K562 (cell line): ENCODE data around the gene CFAP44. TPM values are rescaled to one million over a fixed set of nuclear protein-coding genes. Genes with fewer than 3 reads are reported as not detected.

Experiments used
- ATAC-seq: fragments of 200-7000 bp; cut with Tn5 transposase; 3 replicates; pipeline ENCODE4 v1.9.1; 2020; ENCODE audit warnings: moderate library complexity
- BruUV-seq: library from RNA; stranded (reverse); fragments of 400-500 nt; replicated peaks from 2 replicates; lab custom pipeline; 2021; lab: Mats Ljungman, UMichigan
- CTCF ChIA-PET: fragments of 300-600 bp; formaldehyde crosslinking; extraction: SDS; loops from one replicate; lab custom pipeline; 2021; ENCODE audit warnings: low intra/inter-chr PET ratio; lab: Yijun Ruan, JAX
- POLR2A ChIA-PET: fragments of 300-600, 350-650 bp; sonication (Branson Sonifier 250); formaldehyde crosslinking; extraction: SDS; loops from one replicate; lab custom pipeline; 2021; ENCODE audit warnings: antibody characterized with exemption, inconsistent platforms; lab: Yijun Ruan, JAX
- DNase-seq, 4 experiments: peaks; one replicate each; pipeline versions ENCODE4 v3.0.0 to v3.0.0-alpha.2; 2011 to 2018; ENCODE audit warnings: low spot score in 3 of 4, mixed read lengths in 3 of 4; ENCODE audit errors: extremely low read depth in 1 of 4
- FAIRE-seq: peaks from 2 replicates; lab custom pipeline; 2011; peaks lifted over from hg19 to GRCh38; lab: Jason Lieb, UNC
- H2AFZ ChIP-seq: 2 replicates; pipeline ENCODE4 v1.6.0; 2011; ENCODE audit warnings: low read depth, low read length, control low read depth, inconsistent platforms
- H3K27ac ChIP-seq: fragments of 200-600 bp; 3 replicates; pipeline ENCODE4 v1.8.0; 2011; ENCODE audit warnings: low read depth, mild to moderate bottlenecking, control low read depth, inconsistent platforms, low read length, moderate library complexity, mixed read lengths; ENCODE audit errors: extremely low read depth
- H3K27me3 ChIP-seq, 2 experiments: fragments of 300-600 bp in 1 of 2; 2 replicates in 1 of 2; 3 replicates in 1 of 2; pipeline versions ENCODE4 v1.6.0 to v1.8.0; 2011; ENCODE audit warnings: inconsistent platforms in 2 of 2, low read length in 2 of 2, mild to moderate bottlenecking in 1 of 2, mixed read lengths in 1 of 2, moderate library complexity in 1 of 2; ENCODE audit not compliant: control insufficient read depth in 2 of 2, insufficient read depth in 2 of 2
- H3K36me3 ChIP-seq: fragments of 300-600 bp; 3 replicates; pipeline ENCODE4 v1.8.0; 2011; ENCODE audit warnings: mild to moderate bottlenecking, low read length, inconsistent platforms; ENCODE audit not compliant: control insufficient read depth, insufficient read depth
- H3K4me1 ChIP-seq, 2 experiments: fragments of 200-600 bp in 1 of 2; replicated peaks in 1 of 2; 2 replicates in 1 of 2; 3 replicates in 1 of 2; pipeline versions ENCODE4 v1.5.1 to v1.8.0; 2011; ENCODE audit warnings: inconsistent platforms in 2 of 2, low read length in 2 of 2, mild to moderate bottlenecking in 1 of 2, mixed read lengths in 1 of 2, moderate library complexity in 1 of 2; ENCODE audit not compliant: control insufficient read depth in 2 of 2, insufficient read depth in 2 of 2
- H3K4me2 ChIP-seq: 2 replicates; pipeline ENCODE4 v1.6.1; 2011; ENCODE audit warnings: low read length, control low read depth, inconsistent platforms, mixed read lengths; ENCODE audit not compliant: insufficient read depth
- H3K4me3 ChIP-seq: fragments of 200-600 bp; sonication (generic), shearing (Covaris generic); 2 replicates; pipeline ENCODE4 v1.5.1; 2016; ENCODE audit warnings: control low read depth, inconsistent platforms
- H3K79me2 ChIP-seq: fragments of 200-600 bp; 3 replicates; pipeline ENCODE4 v1.8.0; 2011; ENCODE audit warnings: low read length, inconsistent platforms; ENCODE audit not compliant: control insufficient read depth, insufficient read depth
- H3K9ac ChIP-seq, 2 experiments: 2 replicates each; pipeline versions ENCODE4 v1.6.0 to v1.6.1; 2011; ENCODE audit warnings: low read depth in 2 of 2, low read length in 2 of 2, control low read depth in 1 of 2, inconsistent platforms in 1 of 2, mild to moderate bottlenecking in 1 of 2, mixed read lengths in 1 of 2; ENCODE audit not compliant: insufficient read depth in 1 of 2
- H3K9me1 ChIP-seq: one replicate; pipeline ENCODE4 v1.6.0; 2011; ENCODE audit warnings: inconsistent platforms, mild to moderate bottlenecking, low read length, moderate library complexity; ENCODE audit not compliant: control insufficient read depth, insufficient read depth
- H3K9me3 ChIP-seq: replicated peaks from 2 replicates; pipeline ENCODE4 v1.5.1; 2011; ENCODE audit warnings: low read depth, low read length, inconsistent platforms; ENCODE audit not compliant: control insufficient read depth, insufficient read depth
- H4K20me1 ChIP-seq: replicated peaks from 2 replicates; pipeline ENCODE4 v1.6.1; 2011; ENCODE audit warnings: low read length, inconsistent platforms, mixed read lengths; ENCODE audit not compliant: control insufficient read depth, insufficient read depth
- CAMTA2 ChIP-seq: fragments of 250-450 bp; sonication (Bioruptor Pico); conservative IDR thresholded peaks from 2 replicates; pipeline ENCODE4 v1.5.1; 2022
- HDAC6 ChIP-seq: IDR thresholded peaks from 2 replicates; pipeline ENCODE4 v1.6.1; 2012; ENCODE audit warnings: low read depth, mild to moderate bottlenecking, control low read depth, inconsistent platforms, low read length, moderate library complexity
- HES1 ChIP-seq: fragments of 450-650 bp; IDR thresholded peaks from 2 replicates; pipeline ENCODE4 v1.6.1; 2016; ENCODE audit warnings: low read depth, mild to moderate bottlenecking, moderate library complexity
- HMG20B ChIP-seq: fragments of 250-450 bp; sonication (Bioruptor Pico); IDR thresholded peaks from 2 replicates; pipeline ENCODE4 v1.5.0; 2021; ENCODE audit warnings: mild to moderate bottlenecking
- MEF2D ChIP-seq: conservative IDR thresholded peaks from 2 replicates; pipeline ENCODE4 v1.6.1; 2016; ENCODE audit warnings: low read depth, missing genetic modification characterization, missing compliant biosample characterization
- NFIC ChIP-seq: fragments of 450-650 bp; IDR thresholded peaks from 2 replicates; pipeline ENCODE4 v1.6.1; 2017; ENCODE audit warnings: mild to moderate bottlenecking, inconsistent platforms
- NR4A1 ChIP-seq, 2 experiments: fragments of 250-450 bp in 1 of 2; fragments of 450-650 bp in 1 of 2; sonication (Bioruptor Pico) in 1 of 2; IDR thresholded peaks; 2 replicates each; pipeline versions ENCODE4 v1.4.0 to v1.6.1; 2016 to 2020; ENCODE audit warnings: mild to moderate bottlenecking in 2 of 2, missing compliant biosample characterization in 1 of 2, missing genetic modification characterization in 1 of 2, moderate library complexity in 1 of 2
- POLR3A ChIP-seq: IDR thresholded peaks from 2 replicates; pipeline ENCODE4 v1.6.1; 2011; ENCODE audit warnings: borderline replicate concordance, mild to moderate bottlenecking, moderate library complexity; ENCODE audit not compliant: insufficient read length, insufficient read depth; ENCODE audit errors: extremely low read depth
- SAP30 ChIP-seq: fragments of 200-600 bp; sonication (generic); IDR thresholded peaks from 2 replicates; pipeline ENCODE4 v1.6.1; 2012; ENCODE audit warnings: borderline replicate concordance, low read depth, mild to moderate bottlenecking, moderate library complexity, low read length, control low read depth, inconsistent platforms; ENCODE audit not compliant: insufficient read depth, poor library complexity, severe bottlenecking
- STAG1 ChIP-seq: sonication (generic); formaldehyde crosslinking; IDR thresholded peaks from 2 replicates; pipeline ENCODE4 v1.5.0; 2020; ENCODE audit warnings: missing genetic modification reagents, borderline replicate concordance
- TAF7 ChIP-seq: fragments of 450-650 bp; IDR thresholded peaks from 2 replicates; pipeline ENCODE4 v1.6.1; 2016; ENCODE audit warnings: missing genetic modification characterization, missing compliant biosample characterization
- ZFP30 ChIP-seq: fragments of 250-450 bp; sonication (Bioruptor Pico); IDR thresholded peaks from 2 replicates; pipeline ENCODE4 v1.8.0; 2022; ENCODE audit warnings: moderate library complexity, mild to moderate bottlenecking, inconsistent platforms, borderline replicate concordance
- ZFP36 ChIP-seq: fragments of 150-350 bp; IDR thresholded peaks from 2 replicates; pipeline ENCODE4 v1.6.1; 2018; ENCODE audit warnings: low read length, low read depth; ENCODE audit not compliant: partially characterized antibody
- ZNF217 ChIP-seq: sonication (generic); formaldehyde crosslinking; IDR thresholded peaks from 2 replicates; pipeline ENCODE4 v1.8.0; 2022; ENCODE audit warnings: mild to moderate bottlenecking, missing genetic modification reagents
- ZNF280A ChIP-seq: fragments of 450-650 bp; IDR thresholded peaks from 2 replicates; pipeline ENCODE4 v1.6.1; 2018; ENCODE audit warnings: mild to moderate bottlenecking, low read depth; ENCODE audit not compliant: partially characterized antibody
- ZNF778 ChIP-seq: fragments of 450-650 bp; formaldehyde crosslinking; IDR thresholded peaks from 2 replicates; pipeline ENCODE4 v1.4.0; 2020; ENCODE audit warnings: mild to moderate bottlenecking, moderate library complexity
- WGBS: fragments of 100-300 bp; shearing (Covaris generic); methylation state at CpG from one replicate; pipeline ENCODE4 v1.1.6; 2016; ENCODE audit warnings: low coverage, mixed read lengths; ENCODE audit not compliant: insufficient coverage; ENCODE audit errors: missing lambda C conversion rate; 5-methylcytosine and 5-hydroxymethylcytosine counted together
- in situ Hi-C: fragments of 300-500 bp; cut with MboI; formaldehyde crosslinking; loops from 4 replicates; pipeline ENCODE4 v1.15.0; 2018; ENCODE audit warnings: inconsistent platforms, mixed read lengths
- intact Hi-C: fragments of 100-400 bp; cut with micrococcal nuclease; formaldehyde crosslinking; loops from 2 replicates; pipeline ENCODE4 v1.14.2; 2022
- polyA plus RNA-seq, 8 experiments: library from polyadenylated mRNA; depleted of rRNA in 4 of 8; stranded (reverse) in 5 of 8; unstranded in 3 of 8; fragments of >200 nt; fragmentation: Nextera tagmentation in 2 of 8; fragmentation: Illumina TruSeq in 1 of 8; extraction: Ambion mirVana in 2 of 8; extraction: Trizol in 1 of 8; gene quantifications; 2 replicates each; pipeline versions ENCODE4 v1.2.1 to v1.2.3, GENCODE V29; 2011 to 2014; ENCODE audit warnings: inconsistent platforms in 1 of 8, missing spikeins in 1 of 8
- total RNA-seq, 7 experiments: library from RNA; depleted of rRNA in 6 of 7; stranded (reverse); fragments of >200 nt in 6 of 7; fragmentation: Illumina TruSeq in 2 of 7; extraction: Trizol in 2 of 7; gene quantifications; 2 replicates each; pipeline versions ENCODE4 v1.2.1 to v1.2.3, GENCODE V29; 2011 to 2021; ENCODE audit warnings: low replicate concordance in 1 of 7

The CFAP44 gene
- total and polyA plus RNA-seq, 9 of the 15 experiments (the other 6 are each of a cell fraction or from before 2014, with no cell fraction given) = 0.29 to 2.4 (median 1.1) TPM

- intact Hi-C loops (no loop called here), in situ Hi-C loops (no loop called here)
- WGBS = 67% methylated on average over 3 of the region's 3 CpGs
- Histone ChIP-seq H3K27ac (no peak overlapping the region), H4K20me1 (no peaks in the 10 kb centered on the region), H3K79me2 (no peaks in the 10 kb centered on the region), H3K9me1 (no peaks in the 10 kb centered on the region), H3K27me3 (no peaks in the 10 kb centered on the region), H3K4me1 (no peaks in the 10 kb centered on the region), H3K9ac (no peak overlapping the region), H3K4me2 (no peak overlapping the region), H3K36me3 (no peaks in the 10 kb centered on the region), H3K9me3 (no peaks in the 10 kb centered on the region), H3K4me3 (no peak overlapping the region), H2AFZ (no peak overlapping the region)
- DNase-seq (no peak), FAIRE-seq (no peak), ATAC-seq (no peak)
- TF ChIP-seq STAG1 (CRISPR knock-in tag) = no peak
- TF ChIP-seq MEF2D (tag) = no peak
- 0 out of 2 replicates have a peak, but pooled peaks have one; percentile 9 for TF ChIP-seq NFIC
- TF ChIP-seq ZFP36 = no peak
- TF ChIP-seq HMG20B = no peak
- TF ChIP-seq NR4A1 (CRISPR knock-in tag; IDR thresholded peaks at IDR 0.05) = no peak
- TF ChIP-seq NR4A1 (tag; IDR thresholded peaks at IDR 0.05) = no peak
- POLR2A ChIA-PET = no interaction called here
- no TSS peak for BruUV-seq
- CTCF ChIA-PET = no interaction called here
These were observed 1.7 kb downstream of the CFAP44 start for GRCh38 chr3:113439606-113440005.

DNA sequence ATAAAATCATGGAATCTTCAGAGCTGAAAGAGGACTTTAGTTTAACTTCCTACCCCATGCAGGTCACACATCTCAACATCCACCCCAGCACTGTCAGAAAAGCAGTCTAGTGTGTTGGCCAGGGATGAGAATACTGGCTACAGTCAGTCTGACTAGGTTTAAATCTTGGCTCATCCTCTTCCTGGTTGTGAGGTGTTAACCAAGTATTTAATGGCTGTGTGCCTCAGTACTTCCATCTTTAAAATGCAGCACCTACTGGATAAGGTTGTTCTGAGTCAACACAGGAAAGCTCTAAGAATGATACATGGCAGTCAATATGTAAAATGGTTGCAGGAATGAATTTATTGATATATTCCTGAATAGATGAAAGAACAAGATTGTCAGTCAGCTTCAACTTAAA, 3.1 kb downstream of the CFAP44 start:
- Histone ChIP-seq H3K27me3 (no peaks in the 10 kb centered on the region), H3K36me3 (no peaks in the 10 kb centered on the region), H3K9me1 (no peaks in the 10 kb centered on the region), H4K20me1 (no peaks in the 10 kb centered on the region), H2AFZ (no peak overlapping the region), H3K4me1 (no peaks in the 10 kb centered on the region), H3K9ac (no peak overlapping the region), H3K4me3 (no peak overlapping the region), H3K79me2 (no peaks in the 10 kb centered on the region), H3K4me2 (no peak overlapping the region), H3K27ac (no peak overlapping the region), H3K9me3 (no peaks in the 10 kb centered on the region)
- intact Hi-C loops = no loop called here
- FAIRE-seq (no peak), ATAC-seq (no peak), DNase-seq (no peak)
- BruUV-seq = no TSS peak
- in situ Hi-C loops = no loop called here
- POLR2A ChIA-PET = no interaction called here
- CTCF ChIA-PET = no interaction called here
- TF ChIP-seq ZNF280A (no peak), ZNF217 (no peak), SAP30 (no peak), CAMTA2 (CRISPR knock-in tag) (no peak), TAF7 (tag) (no peak), HDAC6 (no peak), HES1 (no peak), POLR3A (no peak), ZFP30 (CRISPR knock-in tag) (no peak), ZNF778 (CRISPR knock-in tag) (no peak)
